Measurements from ENCODE around the gene AICDA. TPM values are rescaled to one million over a fixed set of nuclear protein-coding genes. Genes with fewer than 3 reads are reported as not detected.
"Not testable (repeated sequence)": the region's sequence is repeated elsewhere in the genome, so short reads cannot be mapped to it uniquely, and the experiment has no call there.

The AICDA gene
- total RNA-seq, 1 donor from 2014 or later: 0.10 TPM

- no peak overlapping the region for H3K4me3 Mint-ChIP-seq (ENCODE audit: unreplicated experiment)
- no peaks in the 10 kb centered on the region for H3K36me3 Mint-ChIP-seq (ENCODE audit: low read depth, unreplicated experiment)
- no peaks in the 10 kb centered on the region for H3K9me3 Mint-ChIP-seq (ENCODE audit: unreplicated experiment)
- TF ChIP-seq, protein P1, sequence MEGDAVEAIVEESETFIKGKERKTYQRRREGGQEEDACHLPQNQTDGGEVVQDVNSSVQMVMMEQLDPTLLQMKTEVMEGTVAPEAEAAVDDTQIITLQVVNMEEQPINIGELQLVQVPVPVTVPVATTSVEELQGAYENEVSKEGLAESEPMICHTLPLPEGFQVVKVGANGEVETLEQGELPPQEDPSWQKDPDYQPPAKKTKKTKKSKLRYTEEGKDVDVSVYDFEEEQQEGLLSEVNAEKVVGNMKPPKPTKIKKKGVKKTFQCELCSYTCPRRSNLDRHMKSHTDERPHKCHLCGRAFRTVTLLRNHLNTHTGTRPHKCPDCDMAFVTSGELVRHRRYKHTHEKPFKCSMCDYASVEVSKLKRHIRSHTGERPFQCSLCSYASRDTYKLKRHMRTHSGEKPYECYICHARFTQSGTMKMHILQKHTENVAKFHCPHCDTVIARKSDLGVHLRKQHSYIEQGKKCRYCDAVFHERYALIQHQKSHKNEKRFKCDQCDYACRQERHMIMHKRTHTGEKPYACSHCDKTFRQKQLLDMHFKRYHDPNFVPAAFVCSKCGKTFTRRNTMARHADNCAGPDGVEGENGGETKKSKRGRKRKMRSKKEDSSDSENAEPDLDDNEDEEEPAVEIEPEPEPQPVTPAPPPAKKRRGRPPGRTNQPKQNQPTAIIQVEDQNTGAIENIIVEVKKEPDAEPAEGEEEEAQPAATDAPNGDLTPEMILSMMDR (IDR thresholded peaks at IDR 0.05; ENCODE audit: unreplicated experiment): no peak
- peaks cover 2% of the 10 kb centered on the region for H3K27me3 Mint-ChIP-seq (ENCODE audit: unreplicated experiment)
- no peaks in the 10 kb centered on the region for H3K4me1 Mint-ChIP-seq (ENCODE audit: unreplicated experiment)
- no peak for DNase-seq (ENCODE audit: low spot score)
- H3K27ac Mint-ChIP-seq (ENCODE audit: unreplicated experiment): no peak overlapping the region
These were observed 17.5 kb upstream of the AICDA start for GRCh38 chr12:8630131-8630530.

- Mint-ChIP-seq H3K27ac (ENCODE audit: unreplicated experiment) (no peak overlapping the region), H3K9me3 (ENCODE audit: unreplicated experiment) (no peaks in the 10 kb centered on the region), H3K4me1 (ENCODE audit: unreplicated experiment) (no peaks in the 10 kb centered on the region), H3K27me3 (ENCODE audit: unreplicated experiment) (peaks cover 2% of the 10 kb centered on the region), H3K36me3 (ENCODE audit: low read depth, unreplicated experiment) (no peaks in the 10 kb centered on the region), H3K4me3 (ENCODE audit: unreplicated experiment) (no peak overlapping the region)
- TF ChIP-seq, protein P1 (IDR thresholded peaks at IDR 0.05; ENCODE audit: unreplicated experiment): no peak
- DNase-seq (ENCODE audit: low spot score): no peak
These were observed 16.9 kb upstream of the AICDA start for GRCh38 chr12:8629486-8630033.

GRCh38 chr12:8628731-8629130, 16.1 kb upstream of the AICDA start:
- no peak for DNase-seq (ENCODE audit: low spot score)
- Mint-ChIP-seq H3K27me3 (ENCODE audit: unreplicated experiment) (peaks cover 2% of the 10 kb centered on the region), H3K4me1 (ENCODE audit: unreplicated experiment) (no peaks in the 10 kb centered on the region), H3K4me3 (ENCODE audit: unreplicated experiment) (no peak overlapping the region), H3K27ac (ENCODE audit: unreplicated experiment) (no peak overlapping the region), H3K9me3 (ENCODE audit: unreplicated experiment) (no peaks in the 10 kb centered on the region), H3K36me3 (ENCODE audit: low read depth, unreplicated experiment) (no peaks in the 10 kb centered on the region)
- TF ChIP-seq, protein P1 (IDR thresholded peaks at IDR 0.05; ENCODE audit: unreplicated experiment): no peak

GRCh38 chr12:8624750-8625149, 12.1 kb upstream of the AICDA start:
- H3K9me3 Mint-ChIP-seq (ENCODE audit: unreplicated experiment); H3K27me3 Mint-ChIP-seq (ENCODE audit: unreplicated experiment); H3K4me3 Mint-ChIP-seq (ENCODE audit: unreplicated experiment); DNase-seq (ENCODE audit: low spot score); H3K4me1 Mint-ChIP-seq (ENCODE audit: unreplicated experiment); H3K36me3 Mint-ChIP-seq (ENCODE audit: low read depth, unreplicated experiment); H3K27ac Mint-ChIP-seq (ENCODE audit: unreplicated experiment): not testable (repeated sequence)

DNA sequence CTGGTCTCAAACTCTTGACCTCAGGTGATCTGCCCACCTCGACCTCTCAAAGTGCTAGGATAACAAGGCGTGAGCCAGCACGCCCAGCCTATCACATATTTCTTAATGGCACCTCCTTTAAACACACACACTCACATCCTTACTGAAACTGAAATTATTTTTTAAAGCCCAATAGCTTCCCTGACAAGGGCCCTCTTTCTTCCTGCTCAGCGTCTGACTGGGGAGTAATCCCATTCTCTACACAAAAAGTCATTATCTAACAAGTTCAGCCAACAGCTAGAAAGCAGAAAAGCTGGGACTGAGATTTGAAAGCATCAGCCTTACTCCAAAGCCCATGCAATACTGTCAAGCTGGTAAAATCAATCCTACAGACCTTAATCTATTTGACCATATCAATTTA, 10.0 kb upstream of the AICDA start:
- Mint-ChIP-seq H3K4me3 (ENCODE audit: unreplicated experiment) (no peak overlapping the region), H3K9me3 (ENCODE audit: unreplicated experiment) (no peaks in the 10 kb centered on the region), H3K4me1 (ENCODE audit: unreplicated experiment) (no peaks in the 10 kb centered on the region), H3K36me3 (ENCODE audit: low read depth, unreplicated experiment) (no peaks in the 10 kb centered on the region), H3K27me3 (ENCODE audit: unreplicated experiment) (no peaks in the 10 kb centered on the region), H3K27ac (ENCODE audit: unreplicated experiment) (no peak overlapping the region)
- TF ChIP-seq, protein P1 (IDR thresholded peaks at IDR 0.05; ENCODE audit: unreplicated experiment): no peak
- no peak for DNase-seq (ENCODE audit: low spot score)
